GM19099 (cell line): ENCODE results near the gene HLA-DOA.

Source experiments
- POLR2A ChIP-seq: IDR thresholded peaks from 3 replicates; pipeline ENCODE4 v1.6.1; 2011; ENCODE audit warnings: low read depth; ENCODE audit not compliant: insufficient read length; ENCODE audit errors: extremely low read depth

The HLA-DOA gene

GRCh38 chr6:33023536-33023935 is 14.1 kb upstream of the HLA-DOA start:
- TF ChIP-seq POLR2A: no peak

GRCh38 chr6:33021917-33022316 is 12.5 kb upstream of the HLA-DOA start:
- TF ChIP-seq POLR2A: no peak

GRCh38 chr6:33019372-33019771 is 10.0 kb upstream of the HLA-DOA start:
- TF ChIP-seq POLR2A: no peak

GRCh38 chr6:33018904-33019303 is 9.5 kb upstream of the HLA-DOA start:
- peak; percentile 16 for TF ChIP-seq POLR2A

- TF ChIP-seq POLR2A: no peak
Observed at GRCh38 chr6:33018418-33018817, 9.0 kb upstream of the HLA-DOA start.

- TF ChIP-seq POLR2A: no peak
Observed at GRCh38 chr6:33017694-33018353, 8.4 kb upstream of the HLA-DOA start.

- TF ChIP-seq POLR2A: no peak
Observed at GRCh38 chr6:33017018-33017417, 7.6 kb upstream of the HLA-DOA start.

- TF ChIP-seq POLR2A: no peak
Observed at GRCh38 chr6:33015798-33016197, 6.4 kb upstream of the HLA-DOA start.

GRCh38 chr6:33014841-33015634 is 5.6 kb upstream of the HLA-DOA start:
- no peak for TF ChIP-seq POLR2A

- TF ChIP-seq POLR2A: no peak
Observed at GRCh38 chr6:33013608-33014007, 4.2 kb upstream of the HLA-DOA start.

- no peak for TF ChIP-seq POLR2A
Observed at GRCh38 chr6:33010356-33010755, 965 bp upstream of the HLA-DOA start.

GRCh38 chr6:33007831-33008400 is 1.5 kb downstream of the HLA-DOA start:
- TF ChIP-seq POLR2A: no peak

GRCh38 chr6:33004940-33005339 is 4.5 kb downstream of the HLA-DOA start:
- no peak for TF ChIP-seq POLR2A

GRCh38 chr6:33001685-33002084 is 7.7 kb downstream of the HLA-DOA start:
- TF ChIP-seq POLR2A: no peak

GRCh38 chr6:33000055-33000454 is 9.3 kb downstream of the HLA-DOA start:
- TF ChIP-seq POLR2A: no peak

- TF ChIP-seq POLR2A: no peak
Observed at GRCh38 chr6:32995448-32995847, 13.9 kb downstream of the HLA-DOA start.
